H1 (cell line): ENCODE data around the gene ADA. TPM values are rescaled to one million over a fixed set of nuclear protein-coding genes. Genes with fewer than 3 reads are reported as not detected.

Experiments used
- CTCF ChIA-PET: fragments of 300-600 bp; sonication (Branson Sonifier 250); formaldehyde crosslinking; loops from one replicate; lab custom pipeline; 2021; ENCODE audit not compliant: partially characterized antibody; lab: Charles Lee
- POLR2A ChIA-PET: fragments of 300-600 bp; sonication (Branson Sonifier 250); formaldehyde crosslinking; loops from one replicate; lab custom pipeline; 2021; ENCODE audit warnings: inconsistent platforms; ENCODE audit not compliant: partially characterized antibody; lab: Charles Lee
- DNase-seq, 2 experiments: peaks; one replicate each; pipeline versions ENCODE4 v3.0.0 to v3.0.0-alpha.2; 2010 to 2022; ENCODE audit warnings: low spot score in 2 of 2, low read depth in 1 of 2, mixed read lengths in 1 of 2
- FAIRE-seq: peaks from 2 replicates; lab custom pipeline; 2011; peaks lifted over from hg19 to GRCh38; lab: Jason Lieb, UNC
- H2AFZ ChIP-seq: 2 replicates; pipeline ENCODE4 v1.8.1; 2012; ENCODE audit warnings: low read length, inconsistent platforms
- H2AK5ac ChIP-seq: 2 replicates; pipeline ENCODE4 v1.6.1; 2013; ENCODE audit warnings: low read depth, low read length
- H2BK120ac ChIP-seq: replicated peaks from 2 replicates; pipeline ENCODE3; 2013; ENCODE audit warnings: low read depth, low read length, inconsistent platforms
- H2BK12ac ChIP-seq: 2 replicates; pipeline ENCODE4 v1.6.1; 2013; ENCODE audit warnings: low read depth, low read length
- H2BK15ac ChIP-seq: 2 replicates; pipeline ENCODE4 v1.6.1; 2013; ENCODE audit warnings: low read length
- H2BK20ac ChIP-seq: 2 replicates; pipeline ENCODE4 v1.6.1; 2013; ENCODE audit warnings: low read length
- H2BK5ac ChIP-seq: 2 replicates; pipeline ENCODE4 v1.6.1; 2013; ENCODE audit warnings: low read depth, low read length
- H3K14ac ChIP-seq: 2 replicates; pipeline ENCODE4 v1.6.1; 2013; ENCODE audit warnings: inconsistent platforms; ENCODE audit not compliant: insufficient read length
- H3K18ac ChIP-seq: 2 replicates; pipeline ENCODE4 v1.6.1; 2013; ENCODE audit warnings: low read length; ENCODE audit errors: extremely low read depth
- H3K23ac ChIP-seq: 2 replicates; pipeline ENCODE4 v1.6.1; 2013; ENCODE audit warnings: inconsistent platforms; ENCODE audit not compliant: insufficient read length
- H3K23me2 ChIP-seq: 2 replicates; pipeline ENCODE4 v1.6.1; 2013; ENCODE audit warnings: low read depth, low read length
- H3K27ac ChIP-seq: 2 replicates; pipeline ENCODE4 v1.6.1; 2011; ENCODE audit warnings: low read depth, low read length, inconsistent platforms
- H3K27me3 ChIP-seq, 4 experiments: replicated peaks in 1 of 4; 1 replicate in 1 of 4; 2 replicates in 3 of 4; pipeline versions ENCODE4 v1.6.1 to v1.8.1; 2011 to 2013; ENCODE audit warnings: low read length in 3 of 4, mild to moderate bottlenecking in 3 of 4, inconsistent platforms in 2 of 4, mixed read lengths in 2 of 4, moderate library complexity in 1 of 4; ENCODE audit not compliant: control insufficient read depth in 3 of 4, insufficient read depth in 3 of 4; ENCODE audit errors: extremely low read depth in 1 of 4
- H3K36me3 ChIP-seq, 4 experiments: 2 replicates each; pipeline versions ENCODE4 v1.6.1 to v1.8.1; 2011 to 2013; ENCODE audit warnings: mild to moderate bottlenecking in 4 of 4, low read length in 3 of 4, moderate library complexity in 2 of 4, control low read depth in 1 of 4, inconsistent platforms in 1 of 4; ENCODE audit not compliant: insufficient read depth in 4 of 4, control insufficient read depth in 2 of 4
- H3K4ac ChIP-seq: replicated peaks from 2 replicates; pipeline ENCODE3; 2013; ENCODE audit warnings: low read length, low read depth, mixed read lengths, inconsistent platforms; ENCODE audit not compliant: insufficient read length
- H3K4me1 ChIP-seq, 4 experiments: replicated peaks in 1 of 4; 1 replicate in 1 of 4; 2 replicates in 3 of 4; pipeline versions ENCODE4 v1.6.1 to v1.8.1; 2011 to 2013; ENCODE audit warnings: low read length in 3 of 4, inconsistent platforms in 2 of 4, mixed read lengths in 1 of 4; ENCODE audit not compliant: insufficient read depth in 4 of 4, control insufficient read depth in 3 of 4
- H3K4me2 ChIP-seq, 2 experiments: 2 replicates each; pipeline versions ENCODE4 v1.6.1 to v1.8.1; 2011 to 2013; ENCODE audit warnings: low read depth in 2 of 2, low read length in 2 of 2, control low read depth in 1 of 2, inconsistent platforms in 1 of 2, mild to moderate bottlenecking in 1 of 2; ENCODE audit not compliant: insufficient read depth in 1 of 2
- H3K4me3 ChIP-seq, 4 experiments: fragments of 200-600, 300-600 bp in 1 of 4; sonication (generic), shearing (Covaris generic), sonication (Bioruptor Twin) in 1 of 4; 2 replicates each; pipeline versions ENCODE4 v1.5.1 to v1.8.1; 2011 to 2016; ENCODE audit warnings: low read length in 4 of 4, low read depth in 3 of 4, control low read depth in 2 of 4, inconsistent platforms in 2 of 4, mild to moderate bottlenecking in 2 of 4, mixed read lengths in 1 of 4, moderate library complexity in 1 of 4; ENCODE audit not compliant: insufficient read depth in 2 of 4; ENCODE audit errors: extremely low read depth in 1 of 4
- H3K56ac ChIP-seq: replicated peaks from 2 replicates; pipeline ENCODE3; 2013; ENCODE audit warnings: low read depth, mild to moderate bottlenecking, mixed read lengths, low read length, inconsistent platforms; ENCODE audit not compliant: insufficient read length
- H3K79me1 ChIP-seq: 2 replicates; pipeline ENCODE4 v1.6.1; 2013; ENCODE audit warnings: low read depth, low read length, control low read depth
- H3K79me2 ChIP-seq, 2 experiments: 2 replicates each; pipeline versions ENCODE4 v1.6.1 to v1.8.1; 2012 to 2013; ENCODE audit warnings: low read length in 2 of 2, mild to moderate bottlenecking in 2 of 2, inconsistent platforms in 1 of 2; ENCODE audit not compliant: insufficient read depth in 2 of 2, control insufficient read depth in 1 of 2
- H3K9ac ChIP-seq, 4 experiments: replicated peaks in 1 of 4; 1 replicate in 1 of 4; 2 replicates in 3 of 4; pipeline versions ENCODE4 v1.6.1 to v1.8.1; 2011 to 2013; ENCODE audit warnings: low read depth in 3 of 4, low read length in 3 of 4, control low read depth in 2 of 4, mild to moderate bottlenecking in 2 of 4, moderate library complexity in 2 of 4, inconsistent platforms in 1 of 4; ENCODE audit errors: extremely low read depth in 1 of 4
- H3K9me3 ChIP-seq, 2 experiments: 2 replicates each; pipeline versions ENCODE4 v1.6.1 to v1.8.1; 2012 to 2013; ENCODE audit warnings: mild to moderate bottlenecking in 2 of 2, moderate library complexity in 2 of 2, control low read depth in 1 of 2, inconsistent platforms in 1 of 2, low read depth in 1 of 2, low read length in 1 of 2, mixed read lengths in 1 of 2; ENCODE audit not compliant: insufficient read depth in 2 of 2
- H4K20me1 ChIP-seq, 2 experiments: replicated peaks in 1 of 2; 2 replicates each; pipeline versions ENCODE3 to v1.8.1; 2011 to 2013; ENCODE audit warnings: inconsistent platforms in 2 of 2, low read length in 2 of 2, mild to moderate bottlenecking in 1 of 2; ENCODE audit not compliant: insufficient read depth in 2 of 2, control insufficient read depth in 1 of 2
- H4K5ac ChIP-seq: 2 replicates; pipeline ENCODE4 v1.6.1; 2013; ENCODE audit warnings: low read length, low read depth, mixed read lengths, inconsistent platforms; ENCODE audit not compliant: insufficient read length
- H4K8ac ChIP-seq: 2 replicates; pipeline ENCODE4 v1.8.0; 2013; ENCODE audit warnings: mild to moderate bottlenecking, moderate library complexity, low read length, inconsistent platforms; ENCODE audit not compliant: insufficient read depth; ENCODE audit errors: extremely low read depth
- H4K91ac ChIP-seq: replicated peaks from 2 replicates; pipeline ENCODE3; 2013; ENCODE audit warnings: low read length, mixed read lengths, inconsistent platforms; ENCODE audit not compliant: insufficient read length
- CREB1 ChIP-seq: IDR thresholded peaks from 2 replicates; pipeline ENCODE4 v1.6.1; 2012; ENCODE audit warnings: inconsistent platforms
- POLR2A ChIP-seq, 2 experiments: IDR thresholded peaks; 1 replicate in 1 of 2; 2 replicates in 1 of 2; pipeline ENCODE4 v1.6.1; 2011; ENCODE audit warnings: low read depth in 2 of 2, low read length in 2 of 2, mild to moderate bottlenecking in 2 of 2; ENCODE audit errors: control extremely low read depth in 1 of 2
- POLR2AphosphoS5 ChIP-seq: IDR thresholded peaks from 2 replicates; pipeline ENCODE4 v1.6.1; 2011; ENCODE audit warnings: low read depth, low read length
- SRF ChIP-seq: IDR thresholded peaks from 2 replicates; pipeline ENCODE4 v1.6.1; 2011; ENCODE audit warnings: mild to moderate bottlenecking, low read depth, low read length, moderate library complexity
- TCF12 ChIP-seq: IDR thresholded peaks from 2 replicates; pipeline ENCODE4 v1.6.1; 2011; ENCODE audit warnings: low read depth, mild to moderate bottlenecking, low read length
- WGBS, 2 experiments: shearing (Covaris generic) in 1 of 2; methylation state at CpG; one replicate each; pipeline versions ENCODE4 v1.1.6 to v1.1.7; 2013 to 2015; ENCODE audit warnings: low lambda C conversion rate in 2 of 2, mixed read lengths in 2 of 2, inconsistent platforms in 1 of 2, low coverage in 1 of 2, missing lambda C conversion rate in 1 of 2; ENCODE audit not compliant: insufficient replicate concordance in 2 of 2, insufficient coverage in 1 of 2, insufficient read length in 1 of 2; ENCODE audit errors: extremely low coverage in 1 of 2, missing lambda C conversion rate in 1 of 2; 5-methylcytosine and 5-hydroxymethylcytosine counted together
- polyA plus RNA-seq, 7 experiments: library from polyadenylated mRNA; depleted of rRNA in 3 of 7; stranded (reverse) in 5 of 7; unstranded in 2 of 7; fragments of >200 nt in 5 of 7; fragments of 200-250 nt in 2 of 7; gene quantifications; 1 replicate in 5 of 7; 2 replicates in 1 of 7; 4 replicates in 1 of 7; pipeline versions ENCODE4 v1.2.1 to v1.2.3, GENCODE V29; 2011 to 2013; ENCODE audit warnings: missing spikeins in 2 of 7, mixed read lengths in 2 of 7
- total RNA-seq: library from RNA; stranded (reverse); fragmentation: NEBNext Ultra II Directional; extraction: Animal tissue kit (Norgen Biotek cat#: 25700); gene quantifications from 2 replicates; pipeline ENCODE4 v1.2.1, GENCODE V29; 2021

ADA gene
- total and polyA plus RNA-seq, 2 of the 8 experiments (the other 6 are each of a cell fraction or from before 2014, with no cell fraction given), result 19.9 to 32.8 TPM

GRCh38 chr20:44633187-44633810, 18.2 kb downstream of the ADA start:
- H4K5ac ChIP-seq, result no peak overlapping the region
- no peak overlapping the region for H2AFZ ChIP-seq
- no peak overlapping the region for H3K23ac ChIP-seq
- H3K27ac ChIP-seq, result no peak overlapping the region
- H3K9ac ChIP-seq, result no peak overlapping the region
- H2BK5ac ChIP-seq, result no peak overlapping the region
- no peaks in the 10 kb centered on the region for H3K23me2 ChIP-seq
- DNase-seq, result no peak
- H3K79me1 ChIP-seq, result no peaks in the 10 kb centered on the region; the same call in 1 of the 2 replicates
- H3K18ac ChIP-seq, result no peak overlapping the region
- no peak overlapping the region for H4K8ac ChIP-seq
- H4K20me1 ChIP-seq, result no peaks in the 10 kb centered on the region
- peaks cover 0 to 3% (median 0%) of the 10 kb centered on the region in 4 experiments; a peak in 3 of 7 replicates for H3K4me1 ChIP-seq
- no peak overlapping the region for H2BK15ac ChIP-seq
- H3K79me2 ChIP-seq, result no peaks in the 10 kb centered on the region
- no peak for TF ChIP-seq POLR2AphosphoS5
- TF ChIP-seq TCF12, result no peak
- TF ChIP-seq CREB1, result no peak
- TF ChIP-seq SRF, result no peak
- TF ChIP-seq POLR2A (IDR thresholded peaks at IDR 0.05; ENCODE audit: control extremely low read depth in 1 of 2, low read depth in 2 of 2, low read length in 2 of 2), result no peak
- TF ChIP-seq, all 59 proteins: peak for 0
- Histone ChIP-seq H3K4me3 (no peak overlapping the region), H2AK5ac (no peak overlapping the region), H3K4ac (no peak overlapping the region), H3K9me3 (no peaks in the 10 kb centered on the region), H4K91ac (no peak overlapping the region), H3K14ac (no peak overlapping the region), H3K27me3 (no peaks in the 10 kb centered on the region), H3K4me2 (no peak overlapping the region), H3K56ac (no peak overlapping the region), H2BK12ac (no peak overlapping the region), H2BK20ac (no peak overlapping the region), H3K36me3 (no peaks in the 10 kb centered on the region), H2BK120ac (no peak overlapping the region)
- 93% methylated on average over 3 of the region's 3 CpGs; no CpG with 5 or more reads in 1 of the 2 experiments for WGBS, 2 experiments
- POLR2A ChIA-PET, result interaction anchor here (1.1 kb wide), 1 partner anchor 9 kb away, joined by 3 read pairs; no protein-coding TSS in a partner anchor
- no peak for FAIRE-seq
- CTCF ChIA-PET, result interaction anchor here (0.8 to 3.8 kb wide), 6 partner anchors 10 to 233 kb away, joined by 3 to 18 read pairs (median 4); no protein-coding TSS in a partner anchor
